ENCODE results near the gene BBS1. TPM values are rescaled to one million over a fixed set of nuclear protein-coding genes. Genes with fewer than 3 reads are reported as not detected.

BBS1 gene
- total RNA-seq, 1 donor from 2014 or later: 25.0 TPM

- no peak for DNase-seq
Observed at GRCh38 chr11:66550887-66551286, 40.5 kb downstream of the BBS1 start.

- DNase-seq: no peak
Observed at GRCh38 chr11:66554602-66555001, 44.2 kb downstream of the BBS1 start.

- no peak for DNase-seq
Observed at GRCh38 chr11:66555416-66555815, 45.0 kb downstream of the BBS1 start.

GRCh38 chr11:66556086-66556485, 45.7 kb downstream of the BBS1 start:
- DNase-seq: no peak

- no peak for DNase-seq
Observed at GRCh38 chr11:66557733-66558326, 47.4 kb downstream of the BBS1 start.

- DNase-seq: no peak
Observed at GRCh38 chr11:66559142-66559865, 48.9 kb downstream of the BBS1 start.

GRCh38 chr11:66559866-66560676, 49.6 kb downstream of the BBS1 start:
- no peak for DNase-seq

- DNase-seq: no peak
Observed at GRCh38 chr11:66561178-66561974, 50.9 kb downstream of the BBS1 start.

GRCh38 chr11:66561975-66562248, 51.5 kb downstream of the BBS1 start:
- DNase-seq: no peak

- DNase-seq: no peak
Observed at GRCh38 chr11:66562275-66562674, 51.8 kb downstream of the BBS1 start.

GRCh38 chr11:66562907-66563583, 52.6 kb downstream of the BBS1 start:
- no peak for DNase-seq

- no peak for DNase-seq
Observed at GRCh38 chr11:66563832-66564231, 53.4 kb downstream of the BBS1 start.

- no peak for DNase-seq
Observed at GRCh38 chr11:66564538-66564937, 54.1 kb downstream of the BBS1 start.

GRCh38 chr11:66564984-66565383, 54.5 kb downstream of the BBS1 start:
- no peak for DNase-seq

GRCh38 chr11:66566221-66566620, 55.8 kb downstream of the BBS1 start:
- DNase-seq: no peak

GRCh38 chr11:66567787-66568123, 57.3 kb downstream of the BBS1 start:
- DNase-seq: no peak

GRCh38 chr11:66568124-66568916, 57.9 kb downstream of the BBS1 start, which contains the start of gene CTSF:
CTSF (minus strand) TSS chr11:66568606; CDS start chr11:66568486, 120 bp downstream.
- DNase-seq: peak; percentile 11

- no peak for DNase-seq
Observed at GRCh38 chr11:66569076-66569475, 58.6 kb downstream of the BBS1 start.

GRCh38 chr11:66570079-66570849, 59.8 kb downstream of the BBS1 start:
- DNase-seq: no peak

- DNase-seq: no peak
Observed at GRCh38 chr11:66570850-66571180, 60.4 kb downstream of the BBS1 start.

Data from skin of body (tissue), 2 donors.